ENCODE measurements around the gene LHPP.

LHPP gene

GRCh38 chr10:124632064-124632531, 170.5 kb downstream of the LHPP start:
- DNase-seq = no peak

GRCh38 chr10:124632566-124632965, 170.9 kb downstream of the LHPP start:
- DNase-seq = no peak

DNA sequence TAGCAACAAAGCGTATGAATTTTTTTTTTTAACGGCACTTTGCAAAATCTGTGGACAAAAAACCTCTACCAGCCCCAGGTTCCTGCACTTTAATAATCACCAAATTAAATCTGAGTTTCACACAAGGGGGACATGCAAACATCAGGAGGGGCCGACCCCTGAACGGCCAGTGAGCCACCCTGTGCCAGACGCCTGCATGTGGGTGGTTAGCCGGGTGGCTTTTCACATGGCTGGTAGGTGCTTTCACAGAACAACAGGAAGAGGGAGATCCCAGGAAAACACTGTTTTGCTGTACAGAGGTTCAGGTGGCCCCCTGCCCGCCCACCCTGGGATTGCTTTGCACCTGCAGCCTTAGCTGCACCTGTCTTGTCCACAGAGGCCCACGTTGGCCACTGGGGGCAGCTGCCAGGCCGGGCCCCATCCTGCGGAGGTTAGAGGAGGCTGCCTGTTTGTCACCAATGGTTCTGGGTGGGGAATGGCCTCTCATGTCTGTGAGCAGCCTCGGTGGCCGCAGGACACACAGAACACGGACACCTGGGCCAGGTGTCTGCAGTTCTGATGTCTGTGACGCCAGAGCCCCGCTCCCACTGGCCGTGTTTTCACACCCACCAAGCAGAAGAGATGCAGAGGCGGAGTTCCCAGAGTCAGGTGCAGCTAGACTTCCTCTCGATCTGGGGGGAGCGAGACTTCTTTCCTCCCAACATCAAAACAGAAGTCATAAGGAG, 174.8 kb downstream of the LHPP start:
- no peak for DNase-seq

GRCh38 chr10:124637091-124637700, 175.6 kb downstream of the LHPP start:
- DNase-seq = no peak

DNA sequence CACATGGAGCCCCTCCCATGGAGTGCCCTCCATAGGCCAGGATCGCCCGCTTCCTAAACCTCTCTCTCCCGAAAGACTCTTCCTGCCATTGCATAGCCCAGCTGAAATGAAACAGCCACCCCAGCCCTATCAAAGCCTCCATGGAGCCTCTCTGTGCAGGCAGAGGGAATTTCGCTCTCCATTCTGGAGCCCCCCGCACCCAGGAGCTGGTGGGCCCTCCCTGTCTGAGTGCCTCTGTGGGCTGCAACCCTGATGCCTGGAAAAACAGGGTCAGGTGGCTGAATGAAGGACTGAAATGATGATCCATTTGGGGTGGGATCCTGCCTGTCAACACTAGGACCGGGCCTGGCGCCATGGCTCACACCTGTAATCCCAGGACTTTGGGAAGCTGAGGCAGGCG, 176.1 kb downstream of the LHPP start:
- DNase-seq = no peak

GRCh38 chr10:124639206-124639605, 177.6 kb downstream of the LHPP start:
- DNase-seq = no peak

DNA sequence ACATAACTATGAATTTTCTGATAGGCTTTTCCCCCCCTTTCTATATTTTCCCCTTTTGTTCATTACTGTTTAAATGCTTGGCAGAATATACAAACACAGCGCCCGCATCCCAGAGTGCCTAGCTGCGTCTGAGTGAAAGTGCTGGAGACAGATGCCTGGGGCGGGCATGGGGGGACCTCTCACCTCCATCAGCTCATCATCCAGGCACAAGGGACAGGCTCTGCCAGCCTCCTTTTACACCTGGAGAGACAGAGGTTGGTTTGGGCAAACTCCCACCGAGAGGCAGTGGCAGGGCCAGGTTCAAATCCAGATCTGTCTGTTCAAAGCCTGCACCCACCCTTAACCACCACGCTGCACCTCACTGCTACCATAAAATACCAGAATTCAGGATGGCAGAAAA, 178.0 kb downstream of the LHPP start:
- DNase-seq = no peak

DNA sequence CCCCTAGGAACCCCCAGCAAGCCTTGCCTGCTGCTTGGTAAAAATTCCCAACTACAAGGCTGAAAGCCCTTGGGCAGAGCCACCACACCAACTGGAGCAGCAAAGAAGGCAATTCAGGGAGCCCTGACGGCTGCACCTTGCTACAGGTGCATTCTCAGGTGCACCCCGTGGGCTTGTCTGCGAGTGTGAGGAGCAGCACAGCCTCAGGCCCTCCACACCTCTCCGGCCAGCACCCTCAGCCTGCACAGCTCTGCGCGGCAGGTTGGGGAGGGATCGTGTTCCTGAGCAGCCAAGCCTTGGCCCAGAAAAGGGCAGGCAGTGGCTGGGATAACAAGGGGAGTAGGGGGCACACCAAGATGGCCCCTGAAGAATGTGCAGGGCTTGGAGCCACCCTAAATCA, 178.4 kb downstream of the LHPP start:
- no peak for DNase-seq

DNA sequence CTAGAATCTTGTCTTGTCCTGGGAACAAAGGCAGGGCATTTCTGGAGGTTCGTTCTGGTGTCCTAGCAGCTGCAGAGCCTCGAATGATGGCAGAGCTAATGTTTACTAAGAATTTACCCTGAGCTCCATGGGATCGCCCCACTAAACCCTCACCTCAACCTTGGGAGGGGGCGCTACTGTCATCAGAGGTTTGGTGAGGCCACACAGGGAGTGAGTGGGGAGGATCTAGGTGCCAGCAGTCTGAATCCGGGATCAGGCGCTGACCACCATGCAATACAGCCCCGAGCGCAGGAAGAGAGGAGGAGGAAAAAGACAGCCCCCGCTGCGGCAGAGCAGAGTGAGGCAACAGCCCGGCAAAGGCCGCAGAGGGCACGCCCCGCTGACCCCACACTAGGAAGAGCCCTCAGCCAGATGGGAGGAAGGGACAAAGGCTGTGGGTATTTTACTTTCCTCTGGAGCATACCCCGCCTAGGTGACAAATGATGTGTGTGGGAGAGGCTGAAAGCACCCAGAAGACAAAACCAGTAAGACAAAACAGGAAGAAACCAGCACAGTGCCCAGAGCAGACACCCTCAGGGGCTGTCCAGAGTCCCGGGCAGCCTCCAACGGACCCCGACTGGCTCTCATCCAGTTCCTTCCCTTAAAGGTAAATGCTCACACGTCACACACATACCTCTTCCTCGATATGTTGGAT, 179.1 kb downstream of the LHPP start:
- no peak for DNase-seq

GRCh38 chr10:124641282-124642087, 179.9 kb downstream of the LHPP start:
- no peak for DNase-seq

DNA sequence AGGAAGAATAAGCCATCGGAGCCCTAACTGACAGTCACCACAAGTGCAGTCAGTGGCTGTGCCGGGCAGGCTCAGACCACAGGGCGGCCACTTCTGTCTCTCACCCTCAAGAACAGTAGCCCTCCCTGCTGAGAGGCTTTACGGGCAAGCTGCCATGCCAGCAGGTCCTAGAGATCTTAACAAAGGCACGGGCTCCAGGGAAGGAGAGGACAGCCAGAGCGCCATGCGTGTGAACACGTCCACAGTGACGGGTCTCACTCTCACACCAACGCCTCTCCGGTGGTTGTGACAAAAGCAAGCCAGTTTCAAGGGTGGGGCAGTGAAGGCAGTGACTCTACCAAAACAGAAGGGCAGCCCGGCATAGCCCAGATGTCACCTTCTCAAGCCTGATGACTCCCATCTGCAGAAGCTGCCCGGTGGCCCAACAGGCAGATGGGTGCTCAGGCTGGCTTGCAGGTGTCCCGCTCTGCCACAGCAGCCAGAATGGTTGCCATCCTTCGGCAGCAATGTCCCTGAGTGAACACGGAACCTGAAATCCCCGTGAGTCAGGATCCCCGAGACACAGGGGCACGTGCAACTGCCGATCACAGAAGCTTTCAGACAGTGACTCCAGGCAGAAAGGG, 180.6 kb downstream of the LHPP start:
- no peak for DNase-seq

DNA sequence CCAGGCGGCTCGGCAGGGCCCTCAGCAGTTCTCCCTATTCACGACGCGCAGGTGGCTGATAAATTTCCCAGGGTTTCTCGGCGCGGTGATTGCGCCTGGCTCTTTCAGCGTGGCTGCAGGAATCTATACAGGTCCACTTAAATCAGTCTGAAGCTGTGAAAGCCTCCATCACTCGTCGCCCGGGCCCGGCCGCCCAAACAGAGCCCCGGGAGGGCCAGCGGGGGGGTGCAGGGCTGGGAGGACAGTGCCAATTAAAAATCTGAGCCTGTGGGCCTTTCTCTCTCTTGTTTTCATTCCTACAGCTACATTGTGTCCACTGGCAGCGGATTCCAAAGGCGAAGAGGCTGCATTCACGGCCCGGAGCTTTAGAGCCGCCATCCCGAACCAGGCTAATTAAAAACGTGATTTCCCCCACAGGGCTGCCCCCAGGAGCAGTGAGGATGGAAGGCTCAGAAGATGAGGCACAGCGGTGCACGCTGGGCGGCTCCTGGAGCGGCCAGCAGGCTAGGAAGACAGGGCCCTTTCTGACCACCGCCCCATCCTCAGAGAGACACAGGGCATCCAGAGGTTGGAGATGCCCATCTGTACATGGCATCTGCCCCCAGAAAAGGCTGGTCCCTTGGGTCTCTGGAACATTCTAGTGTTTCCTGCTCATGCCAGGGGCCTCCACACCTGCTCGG, 181.8 kb downstream of the LHPP start:
- DNase-seq = no peak

DNA sequence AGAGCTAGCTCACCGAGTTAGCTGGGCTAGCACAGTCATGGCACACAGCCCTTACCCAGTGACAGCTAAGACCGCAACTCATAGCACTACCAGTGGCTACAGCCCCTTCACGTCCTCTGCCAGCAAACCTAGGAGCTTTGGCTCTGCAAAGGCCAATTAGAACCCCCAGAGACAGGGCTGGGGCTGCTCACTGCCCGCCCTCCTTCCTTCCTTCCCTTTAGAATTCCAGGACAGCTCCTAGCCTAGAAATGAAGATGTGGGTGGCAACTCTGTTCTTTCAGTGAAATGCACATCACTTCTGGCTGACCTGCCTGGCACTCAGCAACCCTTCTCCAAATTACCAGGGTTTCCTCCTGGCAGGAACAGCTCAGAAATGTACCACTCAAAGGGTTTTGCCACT, 182.6 kb downstream of the LHPP start:
- DNase-seq = no peak

DNA sequence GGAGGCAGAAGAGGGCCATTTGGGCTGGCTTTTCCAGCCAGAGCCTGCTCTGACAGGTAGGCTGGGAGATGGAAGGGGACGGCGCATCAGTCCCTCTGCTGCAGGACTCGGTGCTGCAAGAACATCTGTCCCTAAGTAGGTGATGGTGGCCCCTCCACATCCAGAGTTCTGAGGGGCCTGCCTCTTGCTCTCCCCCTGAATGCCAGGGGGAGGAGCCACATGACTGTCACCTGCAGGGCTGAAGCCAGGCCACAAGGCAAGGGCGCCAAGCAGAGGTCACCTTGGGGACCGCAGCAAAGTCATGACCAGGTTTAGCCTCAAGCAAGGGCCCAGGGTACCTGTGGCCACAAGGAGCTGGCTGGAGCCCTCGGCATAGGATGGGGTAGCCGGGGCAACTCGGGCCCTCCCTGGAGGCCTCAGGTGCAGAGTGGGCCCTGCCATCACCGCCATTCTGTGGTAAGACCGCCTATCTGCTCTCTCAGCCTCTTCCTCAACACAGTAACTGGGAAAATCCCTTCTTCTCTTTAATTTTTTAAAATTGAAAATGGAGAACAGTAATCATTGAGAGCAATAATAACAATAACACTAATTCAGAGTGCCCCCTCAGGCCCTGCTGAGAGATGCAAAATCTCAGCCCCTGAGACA, 183.3 kb downstream of the LHPP start:
- no peak for DNase-seq

- DNase-seq = no peak
Observed at GRCh38 chr10:124645467-124646095, 184.0 kb downstream of the LHPP start.

DNA sequence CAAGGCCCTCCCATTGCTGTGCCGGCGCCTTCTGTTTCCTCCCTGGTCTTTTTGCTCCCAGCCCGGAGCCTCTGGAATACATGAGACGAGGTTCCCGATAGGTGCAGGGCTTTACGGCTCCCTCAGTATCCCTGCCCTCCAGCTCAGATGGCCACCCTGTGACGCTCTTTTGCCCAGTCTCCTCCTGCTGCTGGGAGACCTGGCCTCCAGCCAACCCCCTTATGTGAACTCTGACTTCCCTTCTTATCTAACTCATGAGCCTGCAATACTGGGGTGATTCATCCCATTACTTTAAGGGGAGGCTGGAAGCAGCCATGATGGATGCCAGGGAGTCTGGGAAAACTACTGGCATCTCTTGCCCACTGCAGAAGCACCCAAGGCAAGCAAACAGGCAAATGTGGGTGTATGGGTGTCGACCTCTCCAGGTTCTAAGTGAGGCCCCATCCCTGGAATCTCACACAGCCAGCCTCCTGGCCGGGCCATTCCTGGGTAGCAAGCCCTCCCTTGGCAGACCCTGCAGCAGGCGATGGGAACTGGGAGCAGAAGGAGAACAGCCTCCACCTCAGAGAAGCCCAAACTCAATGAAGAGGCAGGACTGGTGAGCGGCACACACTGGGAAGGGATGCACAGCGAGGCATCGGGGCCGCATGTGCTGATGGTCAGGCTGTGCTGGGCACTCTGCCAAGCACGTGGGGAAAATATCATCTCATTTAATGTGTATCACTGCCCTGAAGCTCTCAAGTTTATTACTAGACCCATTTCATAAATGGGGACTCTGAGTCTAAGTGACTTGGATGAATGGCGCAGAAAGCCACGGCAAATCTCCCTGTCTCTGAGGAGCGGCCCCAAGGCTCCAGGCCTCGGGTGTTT, 185.1 kb downstream of the LHPP start:
- no peak for DNase-seq

- no peak for DNase-seq
Observed at GRCh38 chr10:124647421-124648130, 186.0 kb downstream of the LHPP start.

DNA sequence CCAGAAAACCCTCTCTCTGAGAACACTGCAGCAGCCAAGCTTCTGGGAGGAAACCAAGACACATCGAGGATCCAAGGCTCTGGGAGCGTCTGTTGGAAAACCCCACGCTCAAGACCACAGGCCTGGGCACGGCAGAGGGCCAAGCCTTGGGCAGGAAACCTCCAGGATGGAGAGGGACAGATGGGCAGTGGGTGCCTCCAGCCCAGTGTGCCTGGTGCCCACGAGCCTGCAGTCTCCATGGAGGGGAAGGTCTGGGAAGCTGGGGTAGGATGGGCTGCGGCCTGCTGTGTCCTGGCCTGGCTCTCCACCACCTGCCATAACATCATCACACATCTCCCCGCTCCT, 186.5 kb downstream of the LHPP start:
- no peak for DNase-seq

- DNase-seq = peak; percentile 70
Observed at GRCh38 chr10:124648738-124649137, 187.1 kb downstream of the LHPP start.

GRCh38 chr10:124649214-124649613, 187.6 kb downstream of the LHPP start:
- DNase-seq = no peak

Measured in NCI-H1436 (cell line).